Ishikawa (cell line): ENCODE results near the gene SLC10A2.

Experiments
- CEBPB ChIP-seq: IDR thresholded peaks from 2 replicates; pipeline ENCODE4 v1.6.1; 2012
- CREB1 ChIP-seq: IDR thresholded peaks from 2 replicates; pipeline ENCODE4 v1.6.1; 2012; ENCODE audit warnings: low read depth
- EGR1 ChIP-seq: IDR thresholded peaks from 2 replicates; pipeline ENCODE4 v1.6.1; 2012
- EP300 ChIP-seq: IDR thresholded peaks from 2 replicates; pipeline ENCODE4 v1.6.1; 2012; ENCODE audit warnings: borderline replicate concordance
- FOXM1 ChIP-seq: IDR thresholded peaks from 2 replicates; pipeline ENCODE4 v1.6.1; 2012; ENCODE audit warnings: low read depth, borderline replicate concordance
- MAX ChIP-seq: IDR thresholded peaks from 2 replicates; pipeline ENCODE4 v1.6.1; 2012
- NFIC ChIP-seq: IDR thresholded peaks from 2 replicates; pipeline ENCODE4 v1.6.1; 2012
- RAD21 ChIP-seq: IDR thresholded peaks from 2 replicates; pipeline ENCODE4 v1.6.1; 2012; ENCODE audit warnings: low read depth
- REST ChIP-seq: IDR thresholded peaks from 2 replicates; pipeline ENCODE4 v1.6.1; 2012; ENCODE audit warnings: low read depth, mild to moderate bottlenecking
- TAF1 ChIP-seq: IDR thresholded peaks from 2 replicates; pipeline ENCODE4 v1.6.1; 2012; ENCODE audit warnings: low read depth, mild to moderate bottlenecking
- TCF12 ChIP-seq: IDR thresholded peaks from 2 replicates; pipeline ENCODE4 v1.6.1; 2012; ENCODE audit warnings: low read depth
- TEAD4 ChIP-seq: IDR thresholded peaks from 2 replicates; pipeline ENCODE4 v1.6.1; 2012
- USF1 ChIP-seq: IDR thresholded peaks from 2 replicates; pipeline ENCODE4 v1.6.1; 2012
- YY1 ChIP-seq: IDR thresholded peaks from 2 replicates; pipeline ENCODE4 v1.6.1; 2012; ENCODE audit warnings: low read depth
- ZBTB7A ChIP-seq: IDR thresholded peaks from 2 replicates; pipeline ENCODE4 v1.6.1; 2012; ENCODE audit warnings: low read depth

The SLC10A2 gene

GRCh38 chr13:103066079-103066780 lies at the start of gene SLC10A2:
Gene SLC10A2, minus strand, starts transcription at chr13:103066417. Its CDS starts 168 bp downstream, at chr13:103066249.
- TF ChIP-seq TCF12 (no peak), REST (no peak), MAX (no peak), CREB1 (no peak), EGR1 (no peak), ZBTB7A (no peak), FOXM1 (no peak), RAD21 (no peak), USF1 (no peak), CEBPB (no peak), NFIC (no peak), TEAD4 (no peak), EP300 (no peak), YY1 (no peak), TAF1 (no peak)

GRCh38 chr13:103107580-103107979 lies 41.4 kb upstream of the SLC10A2 start:
- no peak for TF ChIP-seq REST
- no peak for TF ChIP-seq EP300
- no peak for TF ChIP-seq TAF1
- no peak for TF ChIP-seq NFIC
- TF ChIP-seq TEAD4: no peak
- TF ChIP-seq TCF12: no peak
- no peak for TF ChIP-seq CEBPB
- no peak for TF ChIP-seq CREB1
- TF ChIP-seq MAX: no peak
- no peak for TF ChIP-seq YY1
- no peak for TF ChIP-seq USF1
- TF ChIP-seq FOXM1: no peak
- TF ChIP-seq ZBTB7A: no peak
- no peak for TF ChIP-seq EGR1
- TF ChIP-seq RAD21: no peak

- no peak for TF ChIP-seq ZBTB7A
- no peak for TF ChIP-seq NFIC
- TF ChIP-seq CEBPB: no peak
- no peak for TF ChIP-seq EP300
- TF ChIP-seq REST: no peak
- TF ChIP-seq USF1: no peak
- no peak for TF ChIP-seq RAD21
- no peak for TF ChIP-seq TCF12
- TF ChIP-seq EGR1: no peak
- TF ChIP-seq MAX: no peak
Observed at GRCh38 chr13:103104340-103104739, 38.1 kb upstream of the SLC10A2 start.

- TF ChIP-seq CREB1: no peak
Observed at GRCh38 chr13:103102482-103102881, 36.3 kb upstream of the SLC10A2 start.
